Measurements from ENCODE around the gene MFRP. TPM values are rescaled to one million over a fixed set of nuclear protein-coding genes. Genes with fewer than 3 reads are reported as not detected.

MFRP gene
- total RNA-seq, 3 donors from 2014 or later (not counting 1 experiment from before 2014, with no cell fraction given) = not detected

GRCh38 chr11:119373059-119373920, 26.8 kb upstream of the MFRP start:
- no peak overlapping the region for H3K27ac Mint-ChIP-seq
- ATAC-seq = no peak
- H3K4me3 Mint-ChIP-seq = no peak overlapping the region

GRCh38 chr11:119372260-119373058, 26.0 kb upstream of the MFRP start:
- Histone ChIP-seq H3K9me3 (ENCODE audit: control insufficient read depth, insufficient read depth, low read length) (no peaks in the 10 kb centered on the region), H3K27me3 (ENCODE audit: control insufficient read depth, insufficient read depth, low read length) (no peaks in the 10 kb centered on the region), H3K36me3 (ENCODE audit: control insufficient read depth, insufficient read depth, low read length) (no peaks in the 10 kb centered on the region), H3K4me1 (ENCODE audit: control insufficient read depth, insufficient read depth, low read length) (peaks cover 13% of the 10 kb centered on the region), H3K27ac (ENCODE audit: low read length) (no peak overlapping the region), H3K4me3 (ENCODE audit: low read length) (no peak overlapping the region)
- no peaks in the 10 kb centered on the region for H3K36me3 Mint-ChIP-seq
- intact Hi-C loops (cut with micrococcal nuclease) = no loop called here
- no peaks in the 10 kb centered on the region for H3K9me3 Mint-ChIP-seq
- H3K4me3 Mint-ChIP-seq = no peak overlapping the region
- no peak for TF ChIP-seq CTCF (IDR thresholded peaks at IDR 0.05)
- H3K4me1 Mint-ChIP-seq = peaks cover 0 to 6% of the 10 kb centered on the region in 2 donors
- DNase-seq (no peak), ATAC-seq (no peak)
- WGBS (ENCODE audit: insufficient coverage) = 95% methylated on average over 26 of the region's 26 CpGs
- H3K27ac Mint-ChIP-seq = no peak overlapping the region
- peaks cover 8 to 18% of the 10 kb centered on the region in 2 donors for H3K27me3 Mint-ChIP-seq (ENCODE audit: low read depth in 2 of 2)

More at GRCh38 chr11:119373059-119373920, 26.8 kb upstream of the MFRP start:
- no peaks in the 10 kb centered on the region for H3K36me3 Mint-ChIP-seq
- Histone ChIP-seq H3K9me3 (ENCODE audit: control insufficient read depth, insufficient read depth, low read length) (no peaks in the 10 kb centered on the region), H3K4me1 (ENCODE audit: control insufficient read depth, insufficient read depth, low read length) (peaks cover 13% of the 10 kb centered on the region), H3K4me3 (ENCODE audit: low read length) (no peak overlapping the region), H3K27me3 (ENCODE audit: control insufficient read depth, insufficient read depth, low read length) (no peaks in the 10 kb centered on the region), H3K36me3 (ENCODE audit: control insufficient read depth, insufficient read depth, low read length) (no peaks in the 10 kb centered on the region), H3K27ac (ENCODE audit: low read length) (no peak overlapping the region)
- WGBS (ENCODE audit: insufficient coverage) = 73% methylated on average over 23 of the region's 23 CpGs
- intact Hi-C loops (cut with micrococcal nuclease) = no loop called here
- H3K4me1 Mint-ChIP-seq = peaks cover 0 to 6% of the 10 kb centered on the region in 2 donors
- peak in 1 of 2 donors; percentile 32 for DNase-seq
- TF ChIP-seq CTCF (IDR thresholded peaks at IDR 0.05) = no peak
- no peaks in the 10 kb centered on the region for H3K9me3 Mint-ChIP-seq
- peaks cover 7 to 15% of the 10 kb centered on the region in 2 donors for H3K27me3 Mint-ChIP-seq (ENCODE audit: low read depth in 2 of 2)

GRCh38 chr11:119371778-119372182, 25.3 kb upstream of the MFRP start:
- no peaks in the 10 kb centered on the region for H3K36me3 ChIP-seq (ENCODE audit: control insufficient read depth, insufficient read depth, low read length)
- DNase-seq = no peak
- no peak overlapping the region for H3K27ac Mint-ChIP-seq
- H3K4me3 Mint-ChIP-seq = no peak overlapping the region
- no peak for ATAC-seq
- WGBS (ENCODE audit: insufficient coverage) = 77% methylated on average over 8 of the region's 8 CpGs
- H3K4me1 Mint-ChIP-seq = peaks cover 0 to 6% of the 10 kb centered on the region in 2 donors
- peaks cover 13% of the 10 kb centered on the region for H3K4me1 ChIP-seq (ENCODE audit: control insufficient read depth, insufficient read depth, low read length)
- H3K27ac ChIP-seq (ENCODE audit: low read length) = no peak overlapping the region
- no peaks in the 10 kb centered on the region for H3K9me3 ChIP-seq (ENCODE audit: control insufficient read depth, insufficient read depth, low read length)
- no peaks in the 10 kb centered on the region for H3K36me3 Mint-ChIP-seq
- no peak for TF ChIP-seq CTCF (IDR thresholded peaks at IDR 0.05)
- no peaks in the 10 kb centered on the region for H3K27me3 ChIP-seq (ENCODE audit: control insufficient read depth, insufficient read depth, low read length)
- H3K9me3 Mint-ChIP-seq = no peaks in the 10 kb centered on the region
- H3K27me3 Mint-ChIP-seq (ENCODE audit: low read depth in 2 of 2) = peaks cover 15 to 24% of the 10 kb centered on the region in 2 donors
- H3K4me3 ChIP-seq (ENCODE audit: low read length) = no peak overlapping the region
- intact Hi-C loops (cut with micrococcal nuclease) = no loop called here

Data from natural killer cell (primary cell).